ENCODE measurements around the gene CFAP126.

CFAP126 gene

DNA sequence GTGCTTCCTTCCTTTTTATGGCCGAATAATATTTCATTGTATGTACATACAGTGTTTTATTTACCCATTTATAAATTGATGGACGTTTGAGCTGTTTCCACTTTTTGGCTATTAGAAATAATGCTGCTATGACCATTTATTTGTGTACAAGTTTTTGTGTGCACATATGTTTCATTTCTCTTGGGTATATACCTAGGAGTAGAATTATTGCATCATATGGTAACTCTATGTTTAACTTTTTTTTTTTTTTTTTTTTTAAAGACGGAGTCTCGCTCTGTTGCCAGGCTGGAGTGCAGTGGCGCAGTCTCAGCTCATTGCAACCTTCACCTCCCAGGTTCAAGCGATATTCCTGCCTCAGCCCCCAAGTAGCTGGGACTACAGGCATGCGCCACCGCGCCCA lies 34.5 kb downstream of the CFAP126 start:
- Histone ChIP-seq H3K27ac (ENCODE audit: extremely low read depth, low read depth, low read length) (no peak overlapping the region), H3K4me3 (ENCODE audit: low read depth, low read length) (no peak overlapping the region), H3K36me3 (ENCODE audit: control insufficient read depth in 2 of 2, insufficient read depth in 1 of 2, low read length in 2 of 2) (peaks cover 68 to 94% of the 10 kb centered on the region in 2 experiments), H3K4me1 (ENCODE audit: control insufficient read depth, insufficient read depth, low read length) (no peaks in the 10 kb centered on the region), H3K9me3 (ENCODE audit: control insufficient read depth, insufficient read depth, low read depth, low read length) (no peaks in the 10 kb centered on the region)
- TF ChIP-seq ZNF146 (tag by site-specific recombination; IDR thresholded peaks at IDR 0.05) = peak; percentile 60; the same call in 1 of the 2 replicates
- TF ChIP-seq ZBTB7A (tag by site-specific recombination; IDR thresholded peaks at IDR 0.05; ENCODE audit: low read depth) = no peak
- ChIA-PET POLR2A (interaction anchor here (0.7 kb wide), 1 partner anchor 19 kb away, joined by 4 read pairs; no protein-coding TSS in a partner anchor), CTCF (interaction anchor here (0.6 to 1.3 kb wide), 2 partner anchors 12 to 121 kb away, joined by 3 read pairs; no protein-coding TSS in a partner anchor)

GRCh38 chr1:161330346-161330745 lies 37.3 kb downstream of the CFAP126 start:
- no peaks in the 10 kb centered on the region for H3K9me3 ChIP-seq (ENCODE audit: control insufficient read depth, insufficient read depth, low read depth, low read length)
- ChIA-PET CTCF (interaction anchor here (0.7 kb wide), 1 partner anchor 138 kb away, joined by 5 read pairs; no protein-coding TSS in a partner anchor), POLR2A (no interaction called here)
- peaks cover 71 to 89% of the 10 kb centered on the region in 2 experiments for H3K36me3 ChIP-seq (ENCODE audit: control insufficient read depth in 2 of 2, insufficient read depth in 1 of 2, low read length in 2 of 2)
- TF ChIP-seq SCRT2 (tag by site-specific recombination; IDR thresholded peaks at IDR 0.05) = peak; percentile 59; the same call in 1 of the 2 replicates
- TF ChIP-seq ZNF510 (tag by site-specific recombination; IDR thresholded peaks at IDR 0.05; ENCODE audit: insufficient replicate concordance) = no peak
- no peak for TF ChIP-seq ZNF843 (tag by site-specific recombination; IDR thresholded peaks at IDR 0.05)
- no peak for TF ChIP-seq HIC1 (tag by site-specific recombination; IDR thresholded peaks at IDR 0.05)
- TF ChIP-seq ZNF449 (tag by site-specific recombination; IDR thresholded peaks at IDR 0.05) = no peak
- TF ChIP-seq EGR2 (tag by site-specific recombination; IDR thresholded peaks at IDR 0.05; ENCODE audit: low read depth) = no peak
- no peak for TF ChIP-seq ZNF560 (tag by site-specific recombination; IDR thresholded peaks at IDR 0.05; ENCODE audit: borderline replicate concordance)
- no peak overlapping the region for H3K27ac ChIP-seq (ENCODE audit: extremely low read depth, low read depth, low read length)
- no peak overlapping the region for H3K4me3 ChIP-seq (ENCODE audit: low read depth, low read length)
- H3K4me1 ChIP-seq (ENCODE audit: control insufficient read depth, insufficient read depth, low read length) = no peaks in the 10 kb centered on the region

GRCh38 chr1:161324020-161324419 lies 43.7 kb downstream of the CFAP126 start:
- POLR2A ChIA-PET = interaction anchor here (1.5 kb wide), 1 partner anchor 66 kb away, joined by 3 read pairs; no protein-coding TSS in a partner anchor
- CTCF ChIA-PET = no interaction called here
- Histone ChIP-seq H3K9me3 (ENCODE audit: control insufficient read depth, insufficient read depth, low read depth, low read length) (no peaks in the 10 kb centered on the region), H3K27ac (ENCODE audit: extremely low read depth, low read depth, low read length) (no peak overlapping the region), H3K4me1 (ENCODE audit: control insufficient read depth, insufficient read depth, low read length) (no peaks in the 10 kb centered on the region), H3K36me3 (ENCODE audit: control insufficient read depth in 2 of 2, insufficient read depth in 1 of 2, low read length in 2 of 2) (peaks cover 41 to 47% of the 10 kb centered on the region in 2 experiments), H3K4me3 (ENCODE audit: low read depth, low read length) (no peak overlapping the region)
- no peak for TF ChIP-seq TRIM28 (IDR thresholded peaks at IDR 0.05; ENCODE audit: borderline replicate concordance, low read length)
- TF ChIP-seq ZNF394 (tag by site-specific recombination; IDR thresholded peaks at IDR 0.05; ENCODE audit: borderline replicate concordance) = no peak
- TF ChIP-seq ZNF175 (tag by site-specific recombination; IDR thresholded peaks at IDR 0.05) = no peak
- no peak for TF ChIP-seq ZNF514 (tag by site-specific recombination; IDR thresholded peaks at IDR 0.05)
- no peak for TF ChIP-seq ZNF239 (tag by site-specific recombination; IDR thresholded peaks at IDR 0.05)
- no peak for TF ChIP-seq ZSCAN4 (tag by site-specific recombination; IDR thresholded peaks at IDR 0.05)
- no peak for TF ChIP-seq ZSCAN5A (tag by site-specific recombination; IDR thresholded peaks at IDR 0.05)
- no peak for TF ChIP-seq ZNF302 (tag by site-specific recombination; IDR thresholded peaks at IDR 0.05; ENCODE audit: low read depth)
- TF ChIP-seq ZNF248 (tag by site-specific recombination; IDR thresholded peaks at IDR 0.05) = no peak
- no peak for TF ChIP-seq ZNF571 (tag by site-specific recombination; IDR thresholded peaks at IDR 0.05)
- TF ChIP-seq, protein P1, sequence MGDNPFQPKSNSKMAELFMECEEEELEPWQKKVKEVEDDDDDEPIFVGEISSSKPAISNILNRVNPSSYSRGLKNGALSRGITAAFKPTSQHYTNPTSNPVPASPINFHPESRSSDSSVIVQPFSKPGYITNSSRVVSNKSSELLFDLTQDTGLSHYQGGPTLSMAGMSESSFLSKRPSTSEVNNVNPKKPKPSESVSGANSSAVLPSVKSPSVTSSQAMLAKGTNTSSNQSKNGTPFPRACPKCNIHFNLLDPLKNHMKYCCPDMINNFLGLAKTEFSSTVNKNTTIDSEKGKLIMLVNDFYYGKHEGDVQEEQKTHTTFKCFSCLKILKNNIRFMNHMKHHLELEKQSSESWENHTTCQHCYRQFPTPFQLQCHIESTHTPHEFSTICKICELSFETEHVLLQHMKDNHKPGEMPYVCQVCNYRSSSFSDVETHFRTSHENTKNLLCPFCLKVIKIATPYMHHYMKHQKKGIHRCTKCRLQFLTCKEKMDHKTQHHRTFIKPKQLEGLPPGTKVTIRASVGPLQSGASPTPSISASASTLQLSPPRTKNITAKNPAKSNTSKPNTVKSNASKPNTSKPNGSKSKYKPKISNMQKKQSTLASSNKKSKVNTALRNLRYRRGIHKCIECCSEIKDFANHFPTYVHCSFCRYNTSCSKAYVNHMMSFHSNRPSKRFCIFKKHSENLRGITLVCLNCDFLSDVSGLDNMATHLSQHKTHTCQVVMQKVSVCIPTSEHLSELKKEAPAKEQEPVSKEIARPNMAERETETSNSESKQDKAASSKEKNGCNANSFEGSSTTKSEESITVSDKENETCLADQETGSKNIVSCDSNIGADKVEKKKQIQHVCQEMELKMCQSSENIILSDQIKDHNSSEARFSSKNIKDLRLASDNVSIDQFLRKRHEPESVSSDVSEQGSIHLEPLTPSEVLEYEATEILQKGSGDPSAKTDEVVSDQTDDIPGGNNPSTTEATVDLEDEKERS (tag by site-specific recombination; IDR thresholded peaks at IDR 0.05) = no peak
- no peak for TF ChIP-seq GLIS1 (tag by site-specific recombination; IDR thresholded peaks at IDR 0.05)
- no peak for TF ChIP-seq ZNF544 (tag by site-specific recombination; IDR thresholded peaks at IDR 0.05)
- TF ChIP-seq ZNF132 (tag by site-specific recombination; IDR thresholded peaks at IDR 0.05; ENCODE audit: borderline replicate concordance) = no peak
